RWPE2 (cell line): ENCODE data around the gene KIFC3.
A peak's percentile ranks its signal among the peaks of the same experiment; 100 is the strongest.
"Not testable (repeated sequence)": the region's sequence is repeated elsewhere in the genome, so short reads cannot be mapped to it uniquely, and the experiment has no call there.

ENCODE experiments used
- ATAC-seq: fragments of 200-7000 bp; cut with Tn5 transposase; 3 replicates; pipeline ENCODE4 v1.9.1; 2021; ENCODE audit warnings: low read depth
- DNase-seq: peaks from one replicate; pipeline ENCODE4 v3.0.0-alpha.2; 2020; ENCODE audit warnings: low spot score
- H3K27ac ChIP-seq: fragments of 450-650 bp; 2 replicates; pipeline ENCODE4 v1.5.1; 2017; ENCODE audit warnings: mild to moderate bottlenecking; ENCODE audit not compliant: poor library complexity, severe bottlenecking
- H3K27me3 ChIP-seq: fragments of 250-450 bp; sonication (Bioruptor Pico); 2 replicates; pipeline ENCODE4 v1.5.1; 2021; ENCODE audit warnings: mild to moderate bottlenecking, moderate library complexity; ENCODE audit not compliant: insufficient read depth, poor library complexity, severe bottlenecking
- H3K36me3 ChIP-seq: fragments of 250-450 bp; sonication (Bioruptor Pico); 2 replicates; pipeline ENCODE4 v1.5.1; 2020; ENCODE audit warnings: low read depth, mild to moderate bottlenecking, moderate library complexity
- H3K4me1 ChIP-seq: fragments of 250-450 bp; sonication (Bioruptor Pico); 2 replicates; pipeline ENCODE4 v1.5.1; 2021; ENCODE audit warnings: mild to moderate bottlenecking, moderate library complexity; ENCODE audit not compliant: insufficient read depth, poor library complexity, severe bottlenecking
- H3K4me3 ChIP-seq: fragments of 250-450 bp; sonication (Bioruptor Pico); 2 replicates; pipeline ENCODE4 v1.5.1; 2021; ENCODE audit warnings: mild to moderate bottlenecking, moderate library complexity; ENCODE audit not compliant: severe bottlenecking
- H3K9me3 ChIP-seq: fragments of 250-450 bp; sonication (Bioruptor Pico); 2 replicates; pipeline ENCODE4 v1.5.1; 2021; ENCODE audit warnings: mild to moderate bottlenecking, moderate library complexity; ENCODE audit not compliant: severe bottlenecking
- CTCF ChIP-seq: fragments of 450-650 bp; IDR thresholded peaks from one replicate; pipeline ENCODE4 v1.5.1; 2017; ENCODE audit warnings: mild to moderate bottlenecking, moderate library complexity; ENCODE audit not compliant: poor library complexity, severe bottlenecking

Gene KIFC3

DNA sequence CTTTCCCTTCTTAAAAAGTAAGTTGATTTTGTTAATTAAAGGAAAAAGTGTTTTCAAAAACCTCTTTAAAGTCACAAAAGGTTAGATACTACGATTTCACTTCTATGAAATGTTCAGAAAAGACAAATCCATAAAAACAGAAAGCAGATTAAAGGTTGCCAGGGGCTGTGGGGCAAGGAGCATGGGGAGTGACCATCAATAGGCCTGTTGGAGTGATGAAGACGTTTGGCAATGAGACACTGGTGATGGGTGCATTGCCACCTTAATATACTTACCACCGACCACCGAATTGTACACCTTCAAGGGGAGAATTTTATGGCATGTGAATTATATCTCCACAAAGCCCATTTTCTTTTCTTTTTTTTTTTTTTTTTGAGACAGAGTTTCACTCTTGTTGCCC, 19.2 kb downstream of the KIFC3 start:
- ATAC-seq, result no peak
- H3K9me3 ChIP-seq, result no peaks in the 10 kb centered on the region
- peaks cover 83% of the 10 kb centered on the region for H3K36me3 ChIP-seq
- H3K27me3 ChIP-seq, result no peaks in the 10 kb centered on the region
- no peak overlapping the region for H3K27ac ChIP-seq
- no peak overlapping the region for H3K4me3 ChIP-seq
- no peak for DNase-seq
- H3K4me1 ChIP-seq, result no peaks in the 10 kb centered on the region
- no peak for TF ChIP-seq CTCF

DNA sequence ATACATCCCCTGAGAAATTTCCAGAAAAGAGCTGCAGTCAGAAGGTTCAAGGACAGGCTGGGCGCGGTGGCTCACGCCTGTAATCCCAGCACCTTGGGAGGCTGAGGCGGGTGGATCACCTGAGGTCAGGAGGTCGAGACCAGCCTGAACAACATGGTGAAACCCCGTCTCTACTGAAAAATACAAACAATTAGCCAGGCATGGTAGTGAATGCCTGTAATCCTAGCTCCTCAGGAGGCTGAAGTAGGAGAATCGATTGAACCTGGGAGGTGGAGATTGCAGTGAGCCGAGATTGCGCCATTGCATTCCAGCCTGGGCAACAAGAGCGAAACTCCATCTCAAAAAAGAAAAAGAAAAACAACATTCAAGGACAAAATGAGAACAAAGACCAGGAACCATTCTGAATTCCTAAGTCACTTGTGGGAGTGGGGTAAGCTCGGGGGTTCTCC, 19.7 kb downstream of the KIFC3 start:
- not testable (repeated sequence) for H3K4me3 ChIP-seq, H3K27ac ChIP-seq, ATAC-seq, H3K9me3 ChIP-seq, H3K27me3 ChIP-seq, DNase-seq, H3K4me1 ChIP-seq
- H3K36me3 ChIP-seq, result peaks cover 82% of the 10 kb centered on the region

- Histone ChIP-seq H3K27me3 (no peaks in the 10 kb centered on the region), H3K4me1 (no peaks in the 10 kb centered on the region), H3K27ac (no peak overlapping the region), H3K4me3 (no peak overlapping the region), H3K9me3 (no peaks in the 10 kb centered on the region), H3K36me3 (peaks cover 81% of the 10 kb centered on the region)
- DNase-seq, result no peak
- no peak for TF ChIP-seq CTCF
- no peak for ATAC-seq
These were observed 20.3 kb downstream of the KIFC3 start for GRCh38 chr16:57781741-57782606.

DNA sequence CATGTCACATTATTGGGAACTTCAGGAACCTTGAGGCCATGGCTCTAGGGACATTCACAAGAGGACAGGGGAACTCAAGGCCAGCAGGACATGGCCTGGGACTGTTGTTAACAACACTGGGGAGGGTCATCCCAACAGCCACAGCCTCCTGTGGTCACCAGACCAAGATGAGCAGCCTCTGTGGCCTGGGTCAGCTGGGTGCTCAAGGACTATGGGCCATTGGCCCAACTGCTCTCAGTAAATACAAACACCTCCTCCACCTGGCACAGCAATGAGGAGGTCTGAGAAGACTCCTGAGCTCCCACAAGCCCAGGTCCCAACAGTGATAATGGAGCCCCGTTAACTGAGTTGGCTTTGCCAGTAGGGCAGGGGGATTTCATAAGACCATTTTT, 20.9 kb downstream of the KIFC3 start:
- H3K36me3 ChIP-seq, result peaks cover 87% of the 10 kb centered on the region
- no peak for ATAC-seq
- H3K9me3 ChIP-seq, result no peaks in the 10 kb centered on the region
- H3K4me3 ChIP-seq, result no peak overlapping the region
- DNase-seq, result no peak
- no peak for TF ChIP-seq CTCF
- H3K4me1 ChIP-seq, result no peaks in the 10 kb centered on the region
- no peak overlapping the region for H3K27ac ChIP-seq
- H3K27me3 ChIP-seq, result no peaks in the 10 kb centered on the region

DNA sequence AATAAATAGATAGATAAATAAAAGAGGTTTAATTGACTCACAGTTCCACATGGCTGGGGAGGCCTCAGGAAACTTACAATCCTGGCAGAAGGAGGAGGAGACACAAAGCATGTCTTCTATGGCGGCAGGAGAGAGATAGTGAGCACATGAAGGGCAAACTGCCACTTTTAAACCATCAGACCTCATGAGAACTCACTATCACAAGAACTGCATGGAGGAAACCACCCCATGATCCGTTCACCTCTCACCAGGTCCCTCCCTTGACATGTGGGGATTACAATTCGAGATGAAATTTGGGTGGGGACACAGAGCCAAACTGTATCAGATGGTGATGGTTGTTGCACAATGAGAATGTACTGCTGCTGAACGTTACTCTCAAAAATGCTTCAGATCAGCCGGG, 22.5 kb downstream of the KIFC3 start:
- not testable (repeated sequence) for H3K4me3 ChIP-seq, DNase-seq, H3K4me1 ChIP-seq, ATAC-seq, H3K9me3 ChIP-seq, H3K27me3 ChIP-seq
- H3K36me3 ChIP-seq, result peaks cover 83% of the 10 kb centered on the region
- peak overlapping the region; percentile 7 for H3K27ac ChIP-seq

- ATAC-seq (no peak), DNase-seq (no peak)
- peak overlapping the region; percentile 7 for H3K27ac ChIP-seq
- no peak for TF ChIP-seq CTCF
- no peak overlapping the region for H3K4me3 ChIP-seq
- no peaks in the 10 kb centered on the region for H3K9me3 ChIP-seq
- H3K27me3 ChIP-seq, result no peaks in the 10 kb centered on the region
- peaks cover 74% of the 10 kb centered on the region for H3K36me3 ChIP-seq
- no peaks in the 10 kb centered on the region for H3K4me1 ChIP-seq
These were observed 23.6 kb downstream of the KIFC3 start for GRCh38 chr16:57778658-57779057.
